HG02938 (cell line): ENCODE results near the gene MAP1LC3B2.

Experiments used
- ATAC-seq: cut with Tn5 transposase; IDR thresholded peaks from one replicate; pipeline ENCODE4 v1.9.1; 2021; ENCODE audit warnings: mild to moderate bottlenecking, moderate library complexity; ENCODE audit not compliant: unreplicated experiment

MAP1LC3B2 gene

GRCh38 chr12:116537101-116537904, 21.9 kb upstream of the MAP1LC3B2 start:
- ATAC-seq = peak; percentile 25

DNA sequence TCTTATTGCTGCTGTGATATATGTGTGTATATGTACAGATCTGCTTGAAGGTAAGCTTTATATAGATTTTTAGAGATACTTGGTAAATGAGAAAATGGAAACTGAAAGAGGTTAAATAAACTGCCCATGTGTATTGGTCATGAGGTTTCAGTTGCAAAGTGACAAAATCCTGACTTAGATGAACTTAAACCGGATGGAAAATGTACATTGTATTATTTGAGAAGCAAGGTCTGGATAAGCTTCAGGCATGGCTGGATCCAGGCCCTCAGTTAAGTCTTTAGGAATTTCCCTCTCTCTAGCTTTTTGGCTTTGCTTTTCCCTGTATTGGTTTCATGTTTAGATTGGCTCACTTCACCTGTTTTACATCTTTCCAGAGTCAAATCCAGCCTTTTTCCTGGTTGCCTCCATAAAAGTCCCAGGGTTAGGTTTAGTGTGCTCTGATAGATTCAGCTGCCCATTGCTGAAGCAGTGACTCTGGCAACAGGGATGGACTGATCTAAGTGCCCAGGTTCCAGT, 21.0 kb upstream of the MAP1LC3B2 start:
- peak; percentile 56 for ATAC-seq

DNA sequence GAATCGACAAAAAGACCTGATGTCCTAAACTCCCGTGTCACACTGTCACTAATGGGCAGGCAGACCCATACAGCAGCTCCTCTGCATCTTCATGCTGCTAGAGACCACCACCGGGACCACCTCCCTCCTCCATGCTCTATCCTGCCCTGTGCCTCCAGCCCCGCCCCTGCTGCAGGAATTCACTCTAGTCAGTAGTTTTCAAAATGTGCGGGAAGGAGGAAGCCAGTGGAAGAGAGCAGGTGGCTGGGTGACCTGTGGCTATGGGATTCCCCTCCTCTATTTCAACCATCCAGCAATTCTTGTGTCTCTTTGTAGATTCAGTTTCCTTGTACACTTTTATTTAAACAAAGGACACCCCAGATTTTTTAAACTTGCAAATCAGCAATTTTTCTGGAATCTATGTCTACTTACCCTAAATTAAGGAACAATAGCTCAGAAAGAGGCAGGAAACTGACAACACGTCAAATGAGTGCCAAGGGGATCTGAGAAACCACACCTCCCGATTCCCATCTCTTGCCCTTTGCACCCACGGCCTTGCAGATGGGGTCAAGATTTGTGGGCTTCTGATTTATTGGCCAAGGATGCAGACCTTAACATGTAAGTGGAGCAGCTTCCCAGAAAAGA, 20.4 kb upstream of the MAP1LC3B2 start:
- ATAC-seq = no peak

GRCh38 chr12:116539361-116539771, 19.8 kb upstream of the MAP1LC3B2 start:
- ATAC-seq = no peak

GRCh38 chr12:116539905-116540482, 19.2 kb upstream of the MAP1LC3B2 start:
- no peak for ATAC-seq

DNA sequence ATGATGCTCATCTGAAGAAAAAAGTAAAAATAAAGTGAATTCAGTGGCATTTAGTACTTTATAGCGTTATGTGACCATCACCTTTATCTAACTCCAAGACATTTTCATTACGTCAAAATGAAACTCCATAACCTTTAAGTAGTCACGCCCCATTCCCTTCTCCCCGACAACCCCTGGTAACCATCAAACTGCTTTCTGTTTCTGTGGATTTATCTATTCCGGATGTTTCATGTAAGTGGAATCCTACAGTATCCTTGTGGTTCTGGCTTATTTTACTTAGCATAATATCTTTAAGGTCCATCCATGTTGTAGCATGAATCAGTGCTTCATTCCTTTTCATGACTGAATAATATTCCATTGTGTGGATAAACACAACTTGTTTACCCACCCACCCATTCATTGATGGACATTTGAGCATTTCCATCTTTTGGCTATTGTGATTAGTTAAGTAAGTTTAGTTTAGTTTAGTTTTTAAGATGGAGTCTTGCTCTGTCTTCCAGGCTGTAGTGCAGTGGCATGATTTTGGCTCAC, 18.5 kb upstream of the MAP1LC3B2 start:
- no peak for ATAC-seq

GRCh38 chr12:116541547-116542344, 17.4 kb upstream of the MAP1LC3B2 start:
- no peak for ATAC-seq

DNA sequence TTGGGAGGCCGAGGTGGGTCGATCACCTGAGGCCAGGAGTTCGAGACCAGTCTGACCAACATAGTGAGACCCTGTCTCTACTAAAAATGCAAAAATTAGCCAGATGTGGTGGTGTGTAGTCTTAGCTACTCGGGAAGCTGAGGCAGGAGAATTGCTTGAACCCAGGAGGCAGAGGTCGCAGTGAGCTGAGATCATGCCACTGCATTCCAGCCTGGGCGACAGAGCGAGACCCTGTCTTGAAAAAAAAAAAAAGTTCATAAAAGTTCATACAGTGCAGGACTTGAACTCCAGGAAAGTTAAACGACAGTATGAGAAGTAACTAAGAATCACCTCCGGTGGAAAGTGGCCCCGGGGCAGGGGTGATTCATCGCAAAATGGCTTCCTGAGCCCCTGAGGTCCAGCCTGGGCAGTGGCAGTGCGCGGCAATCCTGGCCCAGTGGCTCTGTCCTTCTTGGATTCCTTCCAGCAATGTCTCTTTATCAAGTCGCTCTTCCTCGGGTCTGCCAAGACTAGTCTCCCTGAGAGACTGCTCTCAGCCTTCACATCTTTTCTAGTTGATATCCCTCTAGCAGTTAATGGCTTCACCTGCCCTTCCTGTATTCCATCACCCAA, 16.7 kb upstream of the MAP1LC3B2 start:
- no peak for ATAC-seq

DNA sequence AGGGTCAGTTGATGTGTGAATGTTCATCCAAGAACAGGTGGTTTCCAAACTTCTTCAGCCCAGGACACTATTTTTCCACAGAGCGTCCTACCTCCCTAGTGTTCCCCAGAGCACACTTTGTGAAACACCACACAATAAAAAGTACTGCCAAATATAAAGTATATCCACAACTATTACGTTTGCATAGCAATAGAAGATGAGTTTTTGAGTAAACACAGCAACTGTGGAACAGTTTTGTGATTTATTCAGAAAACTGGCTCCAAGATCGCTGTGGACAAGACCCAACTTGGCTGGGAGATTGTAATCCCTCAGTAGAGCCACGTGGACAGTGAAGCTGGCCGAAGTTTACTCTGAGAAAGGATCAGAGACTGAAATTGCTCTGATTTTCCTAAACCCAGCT, 14.5 kb upstream of the MAP1LC3B2 start:
- no peak for ATAC-seq

DNA sequence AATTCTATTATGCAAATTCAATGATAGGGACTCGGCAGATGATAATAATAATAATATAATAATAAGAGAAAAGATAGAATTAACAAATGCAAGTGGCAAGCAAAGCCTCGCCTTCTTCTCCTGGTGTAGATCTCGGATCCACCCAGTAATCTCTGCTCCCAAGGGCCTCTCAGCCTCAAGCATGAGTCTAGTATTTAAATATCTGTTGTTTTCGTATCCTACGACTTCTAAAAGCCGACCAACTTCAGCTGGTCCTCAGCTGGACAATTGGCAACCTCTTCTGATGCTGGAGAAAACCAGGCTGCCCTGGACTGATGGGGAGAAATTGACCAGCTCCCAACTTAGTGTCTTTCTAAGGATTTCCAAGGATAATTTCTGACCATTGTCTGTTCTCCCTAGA, 14.0 kb upstream of the MAP1LC3B2 start:
- ATAC-seq = no peak

DNA sequence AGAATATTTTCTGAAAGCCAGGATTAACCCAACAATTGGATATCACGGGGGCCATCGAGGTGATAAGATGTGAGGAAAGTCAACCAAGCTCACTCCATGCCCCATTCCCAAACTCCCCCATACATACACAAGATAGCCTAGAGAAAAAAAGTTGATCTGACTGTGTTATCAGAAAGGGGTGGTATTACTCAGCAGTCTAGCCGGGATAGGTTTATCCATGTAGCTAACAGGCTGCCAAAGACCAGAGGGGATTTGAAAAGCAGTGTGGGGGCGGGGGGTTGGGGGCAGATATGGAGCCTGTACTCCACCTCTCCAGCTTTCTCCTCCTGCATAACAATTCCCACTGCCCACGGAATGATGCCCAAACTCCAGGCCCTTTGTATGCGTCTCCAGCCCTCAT, 13.2 kb upstream of the MAP1LC3B2 start:
- ATAC-seq = no peak

DNA sequence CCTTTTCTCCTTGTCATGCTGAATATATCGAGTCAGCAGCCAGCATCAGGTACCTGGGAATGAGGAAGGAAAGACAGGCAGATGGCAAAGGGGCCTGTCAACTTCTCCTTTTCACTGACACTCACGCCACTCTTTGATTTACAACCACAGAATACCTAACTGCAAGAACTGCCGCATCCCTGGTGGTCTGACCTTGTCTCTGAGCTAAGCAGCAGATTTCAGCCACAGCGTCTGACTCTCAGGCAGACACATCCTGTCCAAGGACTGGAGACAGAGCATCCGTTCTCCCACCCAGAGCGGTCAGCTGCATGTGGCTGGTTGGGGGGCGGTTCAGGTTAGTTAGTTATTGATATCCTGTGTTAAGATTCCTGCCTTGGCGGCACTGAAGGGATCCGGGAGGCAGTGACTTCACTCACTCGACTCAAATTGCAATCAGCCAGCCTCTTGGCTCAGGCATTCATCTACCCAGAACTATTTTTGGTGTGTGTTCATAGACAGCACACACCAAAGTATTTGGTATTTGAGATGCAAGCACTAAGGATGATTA, 11.2 kb upstream of the MAP1LC3B2 start:
- peak; percentile 98 for ATAC-seq

DNA sequence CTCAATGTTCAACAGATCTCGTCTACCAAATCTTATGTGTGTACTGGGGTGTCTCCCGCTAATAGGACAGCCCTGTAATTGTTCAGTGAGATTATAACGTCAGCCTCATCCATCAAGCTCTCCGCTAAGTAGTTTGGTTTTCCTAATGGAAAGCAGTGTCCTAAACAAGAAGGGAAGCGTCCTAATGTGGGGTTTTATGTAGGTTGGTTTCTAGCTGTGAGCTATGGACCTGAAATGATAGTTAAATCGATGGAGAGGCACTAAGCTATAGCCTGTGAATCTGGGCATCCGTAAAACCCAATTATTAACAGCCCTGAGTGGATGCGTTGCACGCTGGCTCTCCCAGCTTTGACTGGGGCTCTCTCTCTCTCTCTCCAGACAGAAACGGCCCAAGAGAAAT, 9.2 kb upstream of the MAP1LC3B2 start:
- no peak for ATAC-seq

GRCh38 chr12:116551151-116551550, 8.0 kb upstream of the MAP1LC3B2 start:
- no peak for ATAC-seq

DNA sequence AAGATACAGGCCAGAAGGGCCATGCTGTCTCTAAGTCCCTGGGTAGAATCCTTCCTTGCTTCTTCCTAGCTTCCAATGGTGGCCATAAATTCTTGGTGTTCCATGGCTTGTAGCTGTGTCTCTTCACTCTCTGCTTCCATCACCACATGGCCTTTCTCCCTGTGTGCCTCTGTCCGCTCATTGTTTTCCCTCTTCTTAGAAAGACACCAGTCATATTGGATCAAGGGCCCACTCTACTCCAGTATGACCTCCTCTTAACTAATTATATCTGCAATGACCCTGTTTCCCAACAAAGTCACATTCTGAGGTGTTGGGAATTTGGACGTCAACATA, 7.6 kb upstream of the MAP1LC3B2 start:
- ATAC-seq = no peak

- ATAC-seq = no peak
Observed at GRCh38 chr12:116551952-116552772, 7.0 kb upstream of the MAP1LC3B2 start.

GRCh38 chr12:116552773-116553373, 6.3 kb upstream of the MAP1LC3B2 start:
- no peak for ATAC-seq

DNA sequence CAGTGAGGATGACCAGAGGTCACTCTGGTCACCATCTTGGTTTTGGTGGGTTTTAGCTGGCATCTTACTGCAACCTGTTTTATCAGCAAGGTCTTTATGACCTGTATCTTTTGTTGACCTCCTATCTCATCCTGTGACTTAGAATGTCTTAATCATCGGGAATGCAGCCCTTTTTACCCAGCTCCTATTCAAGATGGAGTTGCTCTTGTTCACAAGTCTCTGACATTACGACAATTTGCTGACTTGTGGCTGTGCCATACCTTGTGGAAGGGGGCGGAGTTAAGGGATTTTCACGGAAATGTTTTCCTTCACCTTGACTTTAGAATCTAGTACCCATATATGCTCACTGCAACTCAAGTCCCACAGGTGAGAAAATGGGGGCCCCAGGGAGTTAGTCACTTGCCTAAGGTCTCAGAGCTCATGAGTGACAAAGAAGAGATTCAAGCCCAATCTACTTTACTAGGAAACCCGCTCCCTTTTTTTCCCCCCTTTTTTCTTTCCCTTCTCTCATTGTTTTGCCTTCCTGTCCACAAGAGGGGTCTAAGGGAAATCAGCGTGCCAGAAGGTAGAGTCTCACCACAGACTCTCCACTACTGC, 2.7 kb upstream of the MAP1LC3B2 start:
- ATAC-seq = no peak
